Right renal cortex interstitium (tissue), 3 donors: ENCODE measurements around the gene RERG. TPM values are rescaled to one million over a fixed set of nuclear protein-coding genes. Genes with fewer than 3 reads are reported as not detected.

Source experiments
- DNase-seq, 3 donors: peaks; one replicate each; pipeline ENCODE4 v3.0.0-alpha.2; 2013; ENCODE audit warnings: low read depth in 3 of 3, low spot score in 2 of 3
- polyA plus RNA-seq, 3 donors: library from polyadenylated mRNA; unstranded; fragments of 120-200 nt; gene quantifications; one replicate each; pipeline ENCODE4 v1.2.1, GENCODE V29; 2013; ENCODE audit not compliant: insufficient read length in 3 of 3

Gene RERG
- polyA plus RNA-seq, 3 donors: 38.4 to 41.9 (median 39.1) TPM

GRCh38 chr12:15220451-15220850, 766 bp downstream of the RERG start:
- no peak for DNase-seq

GRCh38 chr12:15218794-15219193, 2.4 kb downstream of the RERG start:
- no peak for DNase-seq

- no peak for DNase-seq
These were observed 5.0 kb downstream of the RERG start for GRCh38 chr12:15216036-15216889.

GRCh38 chr12:15214851-15215601, 6.2 kb downstream of the RERG start:
- DNase-seq: no peak

- no peak for DNase-seq
These were observed 8.3 kb downstream of the RERG start for GRCh38 chr12:15212930-15213329.

- DNase-seq: no peak
These were observed 11.4 kb downstream of the RERG start for GRCh38 chr12:15209782-15210181.

GRCh38 chr12:15208871-15209656, 12.2 kb downstream of the RERG start:
- DNase-seq: no peak

- DNase-seq: no peak
These were observed 13.1 kb downstream of the RERG start for GRCh38 chr12:15208140-15208539.

GRCh38 chr12:15206831-15207389, 14.3 kb downstream of the RERG start:
- DNase-seq: no peak

GRCh38 chr12:15206338-15206737, 14.9 kb downstream of the RERG start:
- no peak for DNase-seq

GRCh38 chr12:15205341-15206010, 15.7 kb downstream of the RERG start:
- DNase-seq: no peak

GRCh38 chr12:15201456-15201855, 19.8 kb downstream of the RERG start:
- no peak for DNase-seq

- DNase-seq: no peak
These were observed 20.2 kb downstream of the RERG start for GRCh38 chr12:15201056-15201455.

- no peak for DNase-seq
These were observed 20.6 kb downstream of the RERG start for GRCh38 chr12:15200641-15201040.

GRCh38 chr12:15199930-15200329, 21.3 kb downstream of the RERG start:
- no peak for DNase-seq

GRCh38 chr12:15196678-15197505, 24.3 kb downstream of the RERG start:
- DNase-seq: no peak

- DNase-seq: no peak
These were observed 25.0 kb downstream of the RERG start for GRCh38 chr12:15196221-15196620.

- DNase-seq: no peak
These were observed 26.5 kb downstream of the RERG start for GRCh38 chr12:15194456-15195368.
